ENCODE measurements around the gene TTC28.

The TTC28 gene

DNA sequence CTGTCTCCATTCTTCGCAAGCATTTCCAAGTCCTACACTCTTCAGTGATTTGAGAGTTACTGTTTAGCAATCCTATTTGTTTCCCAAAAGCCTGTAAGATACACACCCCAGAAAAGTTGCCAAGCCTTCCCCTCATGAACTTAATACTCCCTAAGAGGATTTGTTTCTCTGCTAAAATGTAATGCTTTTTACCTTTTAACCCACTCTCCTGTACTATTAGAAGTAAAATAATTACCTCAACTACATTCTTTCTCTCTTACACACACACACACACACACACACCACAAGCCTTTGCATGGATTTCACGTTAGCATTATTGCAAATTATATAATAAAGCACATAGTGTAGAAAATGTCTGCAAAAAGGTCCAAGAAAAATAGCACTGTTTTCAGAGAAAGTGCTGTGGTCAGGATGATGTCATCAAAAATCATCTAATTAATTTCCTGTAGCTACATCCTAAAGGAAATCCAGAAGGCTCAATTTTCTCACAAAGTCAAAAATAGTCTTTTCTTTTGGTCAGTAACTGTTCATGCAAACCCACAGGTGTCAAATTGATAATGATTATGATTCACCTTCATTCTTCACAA is 396.5 kb downstream of the TTC28 start:
- peak; percentile 16 for DNase-seq (ENCODE audit: low read depth, low spot score)
- TF ChIP-seq, protein P1, sequence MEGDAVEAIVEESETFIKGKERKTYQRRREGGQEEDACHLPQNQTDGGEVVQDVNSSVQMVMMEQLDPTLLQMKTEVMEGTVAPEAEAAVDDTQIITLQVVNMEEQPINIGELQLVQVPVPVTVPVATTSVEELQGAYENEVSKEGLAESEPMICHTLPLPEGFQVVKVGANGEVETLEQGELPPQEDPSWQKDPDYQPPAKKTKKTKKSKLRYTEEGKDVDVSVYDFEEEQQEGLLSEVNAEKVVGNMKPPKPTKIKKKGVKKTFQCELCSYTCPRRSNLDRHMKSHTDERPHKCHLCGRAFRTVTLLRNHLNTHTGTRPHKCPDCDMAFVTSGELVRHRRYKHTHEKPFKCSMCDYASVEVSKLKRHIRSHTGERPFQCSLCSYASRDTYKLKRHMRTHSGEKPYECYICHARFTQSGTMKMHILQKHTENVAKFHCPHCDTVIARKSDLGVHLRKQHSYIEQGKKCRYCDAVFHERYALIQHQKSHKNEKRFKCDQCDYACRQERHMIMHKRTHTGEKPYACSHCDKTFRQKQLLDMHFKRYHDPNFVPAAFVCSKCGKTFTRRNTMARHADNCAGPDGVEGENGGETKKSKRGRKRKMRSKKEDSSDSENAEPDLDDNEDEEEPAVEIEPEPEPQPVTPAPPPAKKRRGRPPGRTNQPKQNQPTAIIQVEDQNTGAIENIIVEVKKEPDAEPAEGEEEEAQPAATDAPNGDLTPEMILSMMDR (IDR thresholded peaks at IDR 0.05; ENCODE audit: insufficient read depth, low read length, missing control alignments) = no peak
- POLR2A ChIA-PET = no interaction called here
- CTCF ChIA-PET = interaction anchor here (1.1 to 1.7 kb wide), 4 partner anchors 10 to 233 kb away, joined by 4 read pairs; no protein-coding TSS in a partner anchor
- H3K4me3 ChIP-seq (ENCODE audit: low read depth, low read length) = no peak overlapping the region

DNA sequence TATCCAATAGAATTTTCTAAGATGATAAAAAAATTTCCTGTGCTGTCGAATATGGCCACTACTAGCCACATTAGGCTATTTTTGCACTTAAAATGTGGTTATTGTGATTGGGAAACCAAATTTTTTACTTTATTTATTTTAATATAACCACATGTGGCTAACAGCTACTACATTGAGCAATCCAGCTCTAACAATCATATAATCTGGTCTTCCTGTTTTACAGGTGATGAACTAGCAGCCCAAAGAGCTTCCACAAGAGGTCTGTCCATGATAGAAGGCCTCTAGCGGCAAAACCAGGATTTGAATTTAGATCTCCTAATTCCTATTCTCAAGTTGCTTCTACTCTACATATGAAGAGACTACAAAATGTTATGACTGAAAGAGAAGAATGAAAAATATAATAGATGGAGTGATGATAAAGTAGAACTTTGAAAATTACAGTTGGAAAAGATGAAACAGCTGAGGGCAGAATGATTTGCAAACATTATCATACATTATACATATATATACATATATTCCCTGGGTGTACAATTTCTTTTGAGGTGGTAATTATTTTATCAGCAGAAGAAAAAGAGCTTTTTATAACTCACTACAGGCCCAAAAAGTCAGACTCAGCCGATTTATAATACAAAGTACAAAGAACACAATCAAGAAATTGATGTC is 397.1 kb downstream of the TTC28 start:
- no peak overlapping the region for H3K4me3 ChIP-seq (ENCODE audit: low read depth, low read length)
- CTCF ChIA-PET = interaction anchor here (1.1 to 1.7 kb wide), 4 partner anchors 9 to 233 kb away, joined by 4 read pairs; no protein-coding TSS in a partner anchor
- DNase-seq (ENCODE audit: low read depth, low spot score) = peak; percentile 10
- TF ChIP-seq, protein P1 (IDR thresholded peaks at IDR 0.05; ENCODE audit: insufficient read depth, low read length, missing control alignments) = no peak
- POLR2A ChIA-PET = no interaction called here

DNA sequence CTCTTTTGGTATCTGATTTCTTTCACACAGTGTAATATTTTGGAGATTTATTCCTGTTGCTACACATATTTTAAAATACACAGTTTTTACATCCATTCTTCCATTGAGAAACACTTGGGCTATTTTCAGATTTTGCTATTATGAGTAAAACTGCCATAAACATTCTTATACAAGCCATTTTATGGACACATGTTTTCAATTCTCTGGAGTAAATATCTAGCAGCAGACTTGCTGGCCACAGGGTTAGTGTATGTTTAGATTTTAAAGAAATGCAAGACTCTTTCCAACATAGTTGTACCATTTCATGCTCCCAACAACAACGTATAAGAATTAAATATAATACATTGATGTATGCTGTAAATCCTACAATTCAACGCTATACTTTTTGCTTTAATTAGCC is 399.8 kb downstream of the TTC28 start:
- no peak overlapping the region for H3K4me3 ChIP-seq (ENCODE audit: low read depth, low read length)
- ChIA-PET POLR2A (no interaction called here), CTCF (no interaction called here)
- DNase-seq (ENCODE audit: low read depth, low spot score) = peak; percentile 38
- TF ChIP-seq, protein P1 (IDR thresholded peaks at IDR 0.05; ENCODE audit: insufficient read depth, low read length, missing control alignments) = no peak

DNA sequence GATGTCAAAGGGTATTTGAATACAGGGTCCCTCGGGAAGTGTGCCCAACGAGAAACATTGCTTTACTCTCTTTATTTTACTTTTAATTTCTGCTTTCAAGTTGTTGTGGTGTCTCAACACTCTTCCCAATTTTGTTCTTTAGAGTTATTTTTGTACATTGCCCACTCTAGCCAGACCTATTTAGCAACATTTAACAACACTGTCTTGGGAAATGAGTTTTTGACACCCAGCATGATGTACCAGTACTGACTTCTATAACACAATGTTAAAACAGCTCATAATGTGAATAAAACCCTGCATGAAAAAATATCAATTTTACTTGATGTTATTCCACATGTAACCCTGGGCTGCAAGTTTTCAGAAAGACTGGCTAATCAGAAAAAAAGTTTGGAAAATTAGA is 410.4 kb downstream of the TTC28 start:
- TF ChIP-seq, protein P1 (IDR thresholded peaks at IDR 0.05; ENCODE audit: insufficient read depth, low read length, missing control alignments) = no peak
- CTCF ChIA-PET = interaction anchor here (1.2 kb wide), 1 partner anchor 14 kb away, joined by 4 read pairs; no protein-coding TSS in a partner anchor
- no peak overlapping the region for H3K4me3 ChIP-seq (ENCODE audit: low read depth, low read length)
- POLR2A ChIA-PET = no interaction called here
- no peak for DNase-seq (ENCODE audit: low read depth, low spot score)

DNA sequence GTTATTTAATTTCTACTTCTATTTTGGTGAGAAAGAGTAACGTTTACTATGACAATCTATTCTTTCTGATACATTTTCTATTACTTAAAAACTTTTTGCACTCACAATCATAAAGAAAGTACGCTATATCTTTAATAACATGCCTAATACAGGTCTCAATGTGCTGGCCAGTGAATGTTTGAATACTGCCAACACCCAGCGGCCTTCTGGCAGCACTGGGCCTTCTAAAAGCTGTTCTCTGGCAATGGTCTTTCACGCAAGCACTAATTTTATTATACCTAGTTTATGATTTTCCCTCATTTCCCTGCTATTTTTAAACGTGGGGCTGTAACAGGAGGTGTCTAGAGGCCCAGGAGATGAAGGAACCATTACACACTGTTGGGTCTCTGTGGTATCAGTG is 410.8 kb downstream of the TTC28 start:
- H3K4me3 ChIP-seq (ENCODE audit: low read depth, low read length) = no peak overlapping the region
- TF ChIP-seq, protein P1 (IDR thresholded peaks at IDR 0.05; ENCODE audit: insufficient read depth, low read length, missing control alignments) = no peak
- POLR2A ChIA-PET = no interaction called here
- DNase-seq (ENCODE audit: low read depth, low spot score) = no peak
- CTCF ChIA-PET = no interaction called here

DNA sequence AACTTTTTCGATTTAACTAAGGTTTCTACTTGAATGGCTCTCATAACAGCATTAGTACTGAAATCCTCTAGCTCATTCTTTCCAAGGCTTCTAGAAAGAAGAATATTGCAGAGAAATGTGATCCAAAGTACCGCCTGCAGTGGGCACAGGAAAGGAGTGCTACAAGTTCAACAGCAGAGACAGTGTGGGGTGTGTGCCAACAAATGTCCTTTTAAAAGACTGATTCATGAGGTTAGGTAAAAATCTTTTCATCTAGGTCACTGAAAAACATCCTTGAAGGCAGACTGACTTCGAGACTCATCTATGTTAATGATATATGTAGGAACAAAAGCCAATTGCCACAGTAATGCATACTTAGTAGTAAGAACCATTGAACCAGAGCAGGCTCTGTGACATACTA is 411.5 kb downstream of the TTC28 start:
- POLR2A ChIA-PET = no interaction called here
- DNase-seq (ENCODE audit: low read depth, low spot score) = no peak
- CTCF ChIA-PET = no interaction called here

More for the DNA sequence above, 411.5 kb downstream of the TTC28 start:
- H3K4me3 ChIP-seq (ENCODE audit: low read depth, low read length) = no peak overlapping the region
- TF ChIP-seq, protein P1 (IDR thresholded peaks at IDR 0.05; ENCODE audit: insufficient read depth, low read length, missing control alignments) = no peak

Data from AG04449 (cell line).